ENCODE results near the gene SYNDIG1.

GRCh38 chr20:24522452-24523330 is 53.3 kb downstream of the SYNDIG1 start:
- TF ChIP-seq CTCF (IDR thresholded peaks at IDR 0.05) (no peak), EZH2 (IDR thresholded peaks at IDR 0.05; ENCODE audit: borderline replicate concordance, insufficient read depth, low read depth, low read length, poor library complexity, severe bottlenecking) (no peak)
